Endothelial cell of umbilical vein (primary cell): ENCODE measurements around the gene SUSD2.

Source experiments
- CTCF ChIP-seq, 2 donors: IDR thresholded peaks; 1 replicate in 1 of 2; 2 replicates in 1 of 2; pipeline ENCODE4 v1.5.1; 2011; ENCODE audit warnings: low read length in 2 of 2, mild to moderate bottlenecking in 2 of 2, moderate library complexity in 2 of 2, control low read depth in 1 of 2, inconsistent platforms in 1 of 2, low read depth in 1 of 2; ENCODE audit not compliant: insufficient read depth in 1 of 2; ENCODE audit errors: extremely low read depth in 1 of 2
- MAX ChIP-seq: IDR thresholded peaks from 2 replicates; pipeline ENCODE4 v1.6.1; 2011; ENCODE audit not compliant: insufficient read depth, insufficient read length

- TF ChIP-seq CTCF (IDR thresholded peaks at IDR 0.05; ENCODE audit: extremely low read depth in 1 of 2, insufficient read depth in 1 of 2, low read depth in 1 of 2, low read length in 2 of 2) (no peak), MAX (no peak)
These were observed 24.3 kb downstream of the SUSD2 start for GRCh38 chr22:24205438-24206195.
